Activated T-cell treated with anti-CD3 and anti-CD28 coated beads, Interleukin-2, amount 50 U/mL, for 72 hours (primary cell): ENCODE measurements around the gene HINFP. TPM values are rescaled to one million over a fixed set of nuclear protein-coding genes. Genes with fewer than 3 reads are reported as not detected.
A peak's percentile ranks its signal among the peaks of the same experiment; 100 is the strongest.
"Not testable (repeated sequence)": the region's sequence is repeated elsewhere in the genome, so short reads cannot be mapped to it uniquely, and the experiment has no call there.

ENCODE experiments used
- ATAC-seq, 2 donors: fragments of 150-1000 bp; cut with Tn5 transposase; replicated peaks in 1 of 2; 2 replicates each; pipeline ENCODE4 v1.10.0; 2021; ENCODE audit warnings: moderate library complexity in 2 of 2, mild to moderate bottlenecking in 1 of 2
- DNase-seq, 2 donors: peaks; one replicate each; pipeline ENCODE4 v3.0.0; 2021 to 2022; ENCODE audit warnings: mixed read lengths in 1 of 2
- H3K27ac Mint-ChIP-seq: one replicate; pipeline ENCODE4 v1.8.0; 2022; ENCODE audit warnings: mild to moderate bottlenecking, moderate library complexity, mixed read lengths
- H3K27me3 Mint-ChIP-seq: one replicate; pipeline ENCODE4 v1.8.0; 2022; ENCODE audit warnings: low read depth, mixed read lengths
- H3K36me3 Mint-ChIP-seq, 2 donors: one replicate each; pipeline ENCODE4 v1.8.0; 2022; ENCODE audit warnings: mixed read lengths in 2 of 2, mild to moderate bottlenecking in 1 of 2; ENCODE audit not compliant: insufficient read depth in 2 of 2
- H3K4me1 Mint-ChIP-seq: one replicate; pipeline ENCODE4 v1.8.0; 2022; ENCODE audit warnings: low read depth, mixed read lengths
- H3K4me3 Mint-ChIP-seq, 2 donors: one replicate each; pipeline ENCODE4 v1.8.0; 2022; ENCODE audit warnings: mild to moderate bottlenecking in 2 of 2, mixed read lengths in 2 of 2, moderate library complexity in 2 of 2
- H3K9me3 Mint-ChIP-seq, 2 donors: one replicate each; pipeline ENCODE4 v1.8.0; 2022; ENCODE audit warnings: mixed read lengths in 2 of 2
- total RNA-seq, 2 donors: library from RNA; stranded (reverse); gene quantifications; one replicate each; pipeline ENCODE4 v1.2.3, GENCODE V29; 2022

HINFP gene
- total RNA-seq, 2 donors from 2014 or later: 31.9 to 34.1 TPM

DNA sequence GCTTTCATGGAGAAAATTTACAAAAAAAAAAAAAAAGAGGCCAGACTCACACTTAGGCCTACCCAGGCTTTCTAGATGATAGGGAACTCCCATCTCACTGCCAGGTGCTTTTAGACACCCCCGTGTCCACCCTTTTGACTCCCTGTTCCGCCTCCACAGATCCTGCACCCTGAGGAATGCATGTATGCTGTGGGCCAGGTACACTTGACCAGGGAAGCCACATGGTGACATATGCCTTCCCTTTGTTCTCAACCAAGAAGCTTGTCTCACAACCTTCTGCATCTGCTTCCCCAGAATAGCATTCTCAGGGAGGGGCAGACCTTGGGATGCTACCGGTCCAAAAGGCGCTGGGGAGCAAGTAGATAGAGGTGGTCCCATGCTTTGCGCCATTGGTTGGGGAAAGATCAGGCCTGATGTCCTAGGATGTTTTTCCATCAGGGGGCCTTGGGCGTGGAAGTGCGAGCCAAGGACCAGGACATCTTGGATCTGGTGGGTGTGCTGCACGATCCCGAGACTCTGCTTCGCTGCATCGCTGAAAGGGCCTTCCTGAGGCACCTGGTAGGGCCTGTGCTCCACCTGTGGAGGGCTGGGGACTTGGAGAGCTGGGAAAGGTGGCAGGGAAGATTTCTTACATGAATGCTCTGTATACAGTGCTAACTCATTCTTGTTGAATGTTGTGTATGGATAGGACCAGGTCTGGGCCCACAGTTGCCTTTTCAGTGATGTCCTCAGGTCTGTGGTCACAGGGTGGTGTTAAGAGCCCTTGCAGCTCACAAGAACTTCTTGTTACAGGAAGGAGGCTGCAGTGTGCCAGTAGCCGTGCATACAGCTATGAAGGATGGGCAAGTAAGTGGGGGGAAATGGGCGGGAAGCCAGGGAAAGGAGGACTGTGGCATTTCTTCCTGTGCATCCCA lies 29.2 kb upstream of the HINFP start:
- Mint-ChIP-seq H3K27me3 (no peaks in the 10 kb centered on the region), H3K9me3 (no peaks in the 10 kb centered on the region), H3K4me1 (peaks cover 45% of the 10 kb centered on the region), H3K36me3 (peaks cover 17 to 22% of the 10 kb centered on the region in 2 donors), H3K4me3 (peak overlapping the region; percentile 95 to 96), H3K27ac (peak overlapping the region; percentile 67)
- DNase-seq: peak; percentile 18 to 34
- ATAC-seq: peak in 1 of 2 donors; percentile 2

DNA sequence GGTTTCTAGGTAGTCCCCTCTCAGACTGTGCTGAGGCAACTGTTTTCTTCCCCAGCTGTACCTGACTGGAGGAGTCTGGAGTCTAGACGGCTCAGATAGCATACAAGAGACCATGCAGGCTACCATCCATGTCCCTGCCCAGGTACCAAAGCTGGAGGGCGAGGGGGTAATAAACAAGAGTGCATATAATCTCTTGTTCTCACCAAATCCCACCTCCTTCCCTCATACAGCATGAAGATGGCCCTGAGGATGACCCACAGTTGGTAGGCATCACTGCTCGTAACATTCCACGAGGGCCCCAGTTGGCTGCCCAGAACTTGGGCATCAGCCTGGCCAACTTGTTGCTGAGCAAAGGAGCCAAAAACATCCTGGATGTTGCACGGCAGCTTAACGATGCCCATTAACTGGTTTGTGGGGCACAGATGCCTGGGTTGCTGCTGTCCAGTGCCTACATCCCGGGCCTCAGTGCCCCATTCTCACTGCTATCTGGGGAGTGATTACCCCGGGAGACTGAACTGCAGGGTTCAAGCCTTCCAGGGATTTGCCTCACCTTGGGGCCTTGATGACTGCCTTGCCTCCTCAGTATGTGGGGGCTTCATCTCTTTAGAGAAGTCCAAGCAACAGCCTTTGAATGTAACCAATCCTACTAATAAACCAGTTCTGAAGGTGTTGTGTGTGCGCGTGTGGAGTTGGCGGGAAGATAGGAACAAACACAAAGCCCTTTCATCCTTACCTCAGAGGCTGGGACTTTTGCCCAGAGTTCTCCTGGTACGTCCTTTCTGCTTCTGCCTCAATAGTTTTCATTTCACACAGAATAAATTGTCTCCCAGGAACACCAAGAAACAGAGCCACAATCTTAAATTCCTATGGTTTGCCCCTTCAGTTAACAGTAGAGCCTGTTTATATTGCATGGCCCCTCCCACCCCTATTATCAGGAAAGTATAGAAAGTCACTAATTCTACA lies 28.2 kb upstream of the HINFP start:
- peak overlapping the region; percentile 97 for H3K27ac Mint-ChIP-seq
- no peaks in the 10 kb centered on the region for H3K9me3 Mint-ChIP-seq
- DNase-seq (peak in 1 of 2 donors; percentile 21), ATAC-seq (no peak)
- no peaks in the 10 kb centered on the region for H3K27me3 Mint-ChIP-seq
- peak overlapping the region; percentile 95 to 96 for H3K4me3 Mint-ChIP-seq
- H3K4me1 Mint-ChIP-seq: peaks cover 35% of the 10 kb centered on the region
- peaks cover 19 to 22% of the 10 kb centered on the region in 2 donors for H3K36me3 Mint-ChIP-seq

DNA sequence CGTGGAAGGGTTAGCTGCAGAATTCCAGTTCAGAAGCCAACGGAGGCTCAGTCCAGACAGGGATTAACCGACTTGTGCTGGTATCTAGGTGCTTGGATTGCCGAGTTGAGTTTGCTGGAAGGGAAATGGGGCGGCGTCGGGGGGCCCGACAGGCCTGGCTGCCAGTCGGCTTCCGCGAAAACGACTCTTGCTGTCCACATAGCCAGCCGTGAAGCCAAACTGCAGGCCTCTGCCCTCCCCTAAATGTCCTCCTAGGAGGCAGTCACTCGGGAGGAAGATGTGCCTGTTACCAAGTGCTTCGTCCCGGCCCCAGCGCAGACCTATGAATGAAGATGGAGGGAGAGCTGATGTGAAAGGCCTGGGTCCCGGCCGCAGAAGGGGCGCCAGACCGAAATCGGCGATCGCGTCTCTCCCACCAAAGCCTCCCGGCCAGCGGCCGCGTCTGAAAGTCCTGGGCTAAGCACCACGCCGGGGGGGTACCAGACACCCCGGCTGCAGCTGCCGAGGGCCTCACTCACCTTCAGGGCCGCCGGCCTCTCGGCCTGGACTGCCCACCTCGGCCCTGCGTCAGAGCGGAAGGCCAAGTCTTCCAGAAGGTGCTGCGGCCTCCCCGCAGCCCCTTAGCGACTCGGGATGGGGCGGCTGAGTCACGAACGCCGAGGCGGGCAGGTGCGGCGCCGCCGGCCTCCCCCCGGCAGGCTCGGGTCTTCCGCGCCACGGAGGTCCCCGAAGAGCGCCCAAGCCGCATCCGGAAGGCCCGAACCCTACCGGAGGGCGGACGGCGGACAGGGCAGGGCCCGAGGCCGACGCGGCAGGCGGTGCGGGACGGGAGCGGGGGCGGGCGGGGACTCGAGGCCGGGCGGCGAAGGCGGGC lies 27.2 kb upstream of the HINFP start:
- H3K27me3 Mint-ChIP-seq: no peaks in the 10 kb centered on the region
- H3K36me3 Mint-ChIP-seq: peaks cover 24 to 28% of the 10 kb centered on the region in 2 donors
- ATAC-seq: peak; percentile 2 to 14
- no peaks in the 10 kb centered on the region for H3K9me3 Mint-ChIP-seq
- H3K4me3 Mint-ChIP-seq: peak overlapping the region; percentile 96 to 97
- peak overlapping the region; percentile 97 for H3K27ac Mint-ChIP-seq
- DNase-seq: peak; percentile 53 to 72
- H3K4me1 Mint-ChIP-seq: peaks cover 41% of the 10 kb centered on the region

DNA sequence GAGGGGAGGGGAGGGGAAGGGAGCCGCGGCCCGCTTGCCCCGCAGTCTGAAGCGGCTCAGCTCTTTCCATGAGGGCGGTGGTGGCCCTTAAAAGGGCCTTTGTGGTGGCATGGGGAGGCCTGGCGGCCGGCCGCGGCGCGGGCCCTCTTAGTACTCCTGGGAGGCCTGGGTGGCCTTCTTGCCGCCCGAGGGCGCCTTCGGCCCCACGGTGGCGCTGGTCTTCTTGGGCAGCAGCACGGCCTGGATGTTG lies 26.6 kb upstream of the HINFP start:
- Mint-ChIP-seq H3K36me3 (peaks cover 24 to 28% of the 10 kb centered on the region in 2 donors), H3K4me1 (peaks cover 47% of the 10 kb centered on the region), H3K9me3 (no peaks in the 10 kb centered on the region), H3K4me3 (peak overlapping the region; percentile 96 to 97), H3K27ac (peak overlapping the region; percentile 97), H3K27me3 (no peaks in the 10 kb centered on the region)
- ATAC-seq: peak; percentile 27 to 29
- peak; percentile 61 to 77 for DNase-seq

DNA sequence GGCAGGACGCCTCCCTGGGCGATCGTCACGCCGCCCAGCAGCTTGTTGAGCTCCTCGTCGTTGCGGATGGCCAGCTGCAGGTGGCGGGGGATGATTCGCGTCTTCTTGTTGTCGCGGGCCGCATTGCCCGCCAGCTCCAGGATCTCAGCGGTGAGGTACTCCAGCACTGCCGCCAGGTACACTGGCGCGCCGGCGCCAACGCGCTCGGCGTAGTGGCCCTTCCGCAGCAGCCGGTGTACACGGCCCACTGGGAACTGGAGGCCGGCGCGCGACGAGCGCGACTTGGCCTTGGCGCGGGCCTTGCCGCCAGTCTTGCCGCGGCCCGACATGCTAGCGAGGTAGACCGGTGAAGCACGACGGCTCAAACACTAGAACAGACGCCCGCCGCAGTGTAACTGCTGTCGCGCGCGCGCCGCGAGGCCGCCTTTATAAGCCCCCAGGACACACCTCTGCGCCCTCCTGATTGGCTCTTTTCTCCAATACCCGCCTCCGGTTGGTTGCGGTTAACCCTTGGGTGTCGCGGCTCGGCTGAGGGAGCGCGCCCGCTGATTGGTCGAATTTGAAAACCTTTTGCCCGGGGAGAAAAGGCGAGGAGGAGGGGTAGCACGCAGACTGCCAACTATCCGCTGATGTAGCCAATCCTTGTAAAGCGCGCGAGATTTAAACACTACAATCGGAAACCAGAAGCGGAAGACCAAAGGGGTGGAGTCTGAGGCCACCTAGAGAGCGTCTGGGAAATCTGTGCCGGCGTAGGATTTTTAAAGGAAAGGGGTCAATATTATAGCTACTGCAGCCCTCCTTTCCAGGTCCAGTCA lies 26.1 kb upstream of the HINFP start:
- Mint-ChIP-seq H3K36me3 (peaks cover 25 to 30% of the 10 kb centered on the region in 2 donors), H3K27ac (peak overlapping the region; percentile 97), H3K27me3 (no peaks in the 10 kb centered on the region), H3K4me1 (peaks cover 52% of the 10 kb centered on the region), H3K4me3 (peak overlapping the region; percentile 96 to 97), H3K9me3 (no peaks in the 10 kb centered on the region)
- DNase-seq: peak; percentile 99 to 100
- peak; percentile 79 to 81 for ATAC-seq

DNA sequence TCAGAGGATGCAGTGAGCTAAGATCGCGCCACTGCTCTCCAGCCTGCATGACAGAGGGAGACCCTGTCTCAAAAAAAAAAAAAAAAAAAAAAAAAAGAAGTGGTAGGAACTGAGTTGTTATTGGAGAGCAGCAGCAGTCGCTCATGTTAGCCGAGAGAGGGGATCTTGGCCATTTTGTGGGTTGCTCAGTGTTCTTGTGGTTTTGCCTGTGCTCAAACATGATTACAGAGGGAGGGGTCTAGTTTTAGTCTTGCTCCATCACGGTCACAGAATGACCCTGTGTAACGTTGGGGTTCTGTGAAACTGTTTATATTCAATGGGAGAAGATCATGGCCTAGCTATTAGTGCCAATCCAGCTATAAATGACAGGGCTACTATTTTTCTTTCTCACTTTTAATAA lies 21.7 kb upstream of the HINFP start:
- DNase-seq (no peak), ATAC-seq (no peak)
- H3K27ac Mint-ChIP-seq: no peak overlapping the region
- peak overlapping the region; percentile 85 to 92 for H3K4me3 Mint-ChIP-seq
- no peaks in the 10 kb centered on the region for H3K9me3 Mint-ChIP-seq
- H3K4me1 Mint-ChIP-seq: peaks cover 60% of the 10 kb centered on the region
- H3K36me3 Mint-ChIP-seq: peaks cover 16 to 18% of the 10 kb centered on the region in 2 donors
- H3K27me3 Mint-ChIP-seq: no peaks in the 10 kb centered on the region

DNA sequence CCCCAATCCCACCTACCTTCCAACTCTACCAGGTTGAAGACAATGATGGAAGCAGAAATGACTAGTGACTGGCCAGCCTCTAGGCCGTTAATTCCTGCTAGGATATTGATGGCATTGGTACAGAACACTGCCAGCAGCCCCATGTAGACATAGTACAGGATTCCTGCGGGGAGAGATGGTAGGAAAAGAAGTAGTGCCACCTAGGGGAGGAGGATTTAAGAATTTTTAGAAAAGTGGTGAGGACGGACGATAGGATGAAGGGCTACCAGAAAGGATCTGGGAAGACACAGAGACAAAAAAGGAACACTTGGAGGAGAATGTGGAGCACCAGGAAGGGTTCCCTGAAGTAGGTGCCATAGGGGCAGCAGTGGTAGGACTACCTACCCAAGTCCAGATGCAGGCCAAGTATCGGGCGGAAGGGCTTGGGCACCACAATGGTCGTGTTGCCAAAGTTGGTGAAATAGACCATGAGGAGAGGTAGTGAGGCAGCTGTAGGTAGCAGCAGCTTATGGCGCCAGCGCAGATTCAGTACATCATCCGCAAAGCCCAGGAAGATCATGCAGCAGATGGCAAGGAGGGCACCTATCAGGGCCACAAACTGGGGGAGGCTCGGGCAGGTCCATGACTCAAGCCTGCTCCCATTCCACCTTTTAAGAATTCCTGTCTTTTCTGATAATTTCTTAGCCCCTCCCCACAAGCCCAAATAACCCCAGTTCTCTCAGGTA lies 21.0 kb upstream of the HINFP start:
- peak overlapping the region; percentile 85 to 92 for H3K4me3 Mint-ChIP-seq
- no peak for DNase-seq
- H3K36me3 Mint-ChIP-seq: peaks cover 11 to 16% of the 10 kb centered on the region in 2 donors
- peak overlapping the region; percentile 89 for H3K27ac Mint-ChIP-seq
- peaks cover 64% of the 10 kb centered on the region for H3K4me1 Mint-ChIP-seq
- H3K27me3 Mint-ChIP-seq: no peaks in the 10 kb centered on the region
- no peaks in the 10 kb centered on the region for H3K9me3 Mint-ChIP-seq
- no peak for ATAC-seq

DNA sequence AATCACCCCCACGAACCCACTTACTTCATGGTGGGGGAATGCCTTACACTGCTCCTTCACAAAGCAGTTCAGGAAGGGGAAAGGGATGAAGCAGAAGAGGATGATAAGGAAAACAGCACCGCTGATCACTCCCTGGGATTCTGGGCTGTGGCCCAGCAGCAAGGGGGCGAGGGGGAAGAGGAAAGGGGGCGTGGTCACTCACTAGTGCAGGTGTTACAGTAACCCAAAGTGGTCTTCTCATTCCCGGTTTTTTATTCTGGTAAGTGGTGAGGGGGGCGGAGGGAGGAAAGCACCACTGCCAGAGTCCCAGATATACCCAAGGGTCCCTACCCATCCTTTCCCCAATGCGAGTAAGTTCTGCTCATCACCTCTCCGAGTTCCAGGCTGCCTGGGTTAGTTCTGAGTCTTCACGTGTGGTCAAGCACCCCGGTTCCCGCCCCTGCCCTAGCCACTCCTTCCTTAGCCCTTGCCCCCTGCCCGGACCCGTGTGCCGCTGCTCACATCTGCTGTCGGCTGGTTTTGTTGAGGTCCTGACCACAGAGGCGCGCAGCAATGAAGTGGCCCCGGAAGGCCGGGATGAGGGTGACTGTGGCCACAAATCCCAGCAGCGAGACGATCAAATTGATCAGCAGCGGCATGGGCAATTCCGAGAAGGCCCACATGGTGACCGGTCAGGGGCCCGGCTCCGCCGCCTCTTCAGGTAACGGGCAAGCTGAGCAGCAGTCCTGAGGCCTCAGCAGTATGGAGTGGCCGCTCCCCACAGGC lies 20.2 kb upstream of the HINFP start:
- Mint-ChIP-seq H3K4me3 (peak overlapping the region; percentile 85 to 92), H3K9me3 (no peaks in the 10 kb centered on the region), H3K27me3 (no peaks in the 10 kb centered on the region), H3K27ac (peak overlapping the region; percentile 95), H3K4me1 (peaks cover 58% of the 10 kb centered on the region), H3K36me3 (peaks cover 11 to 16% of the 10 kb centered on the region in 2 donors)
- ATAC-seq: peak; percentile 50 to 59
- peak; percentile 59 to 61 for DNase-seq

DNA sequence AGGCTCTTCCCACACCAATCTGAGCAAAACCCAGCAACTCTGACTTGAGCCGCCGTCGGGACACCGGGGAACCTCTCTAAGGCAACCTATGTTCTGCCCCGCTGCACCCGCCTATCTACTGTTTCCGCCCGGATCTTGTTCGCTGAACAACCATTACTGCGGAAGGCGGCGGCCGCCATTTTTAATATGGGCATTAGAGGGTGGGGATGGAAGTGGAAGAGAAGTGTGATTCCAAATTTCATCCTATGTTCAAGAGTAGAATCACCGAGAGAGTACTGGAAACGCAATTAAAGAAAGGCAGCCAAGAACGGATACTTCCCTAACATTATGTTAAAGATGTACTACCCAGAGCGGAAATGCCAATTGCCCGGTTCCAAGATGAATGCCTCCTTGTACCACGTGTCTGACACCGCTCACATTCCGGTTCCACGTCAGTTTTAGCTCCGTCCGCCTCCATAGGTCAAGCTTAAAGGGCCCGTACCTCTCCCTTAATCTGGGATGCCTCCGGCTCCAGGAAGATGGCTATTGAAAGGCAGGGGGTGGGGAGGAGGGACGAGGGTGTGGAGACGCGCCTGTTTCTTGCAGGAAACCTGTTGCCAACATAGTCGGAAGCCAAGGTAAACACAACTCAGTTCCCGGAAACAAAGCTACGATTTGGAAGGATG lies 19.5 kb upstream of the HINFP start, which contains the start of gene DPAGT1:
TSS of gene DPAGT1 (minus strand) at position 95 of the 665 bp plus-strand sequence. CDS start 198 bp downstream, outside the sequence.
- Mint-ChIP-seq H3K4me1 (peaks cover 60% of the 10 kb centered on the region), H3K27ac (peak within 1 kb of the TSS; percentile 95), H3K9me3 (no peaks in the 10 kb centered on the region), H3K27me3 (no peaks in the 10 kb centered on the region), H3K36me3 (peaks cover 11% of the 10 kb centered on the region in 2 donors), H3K4me3 (peak within 1 kb of the TSS; percentile 85 to 92)
- DNase-seq (peak; percentile 87 to 90), ATAC-seq (peak; percentile 85 to 88)

DNA sequence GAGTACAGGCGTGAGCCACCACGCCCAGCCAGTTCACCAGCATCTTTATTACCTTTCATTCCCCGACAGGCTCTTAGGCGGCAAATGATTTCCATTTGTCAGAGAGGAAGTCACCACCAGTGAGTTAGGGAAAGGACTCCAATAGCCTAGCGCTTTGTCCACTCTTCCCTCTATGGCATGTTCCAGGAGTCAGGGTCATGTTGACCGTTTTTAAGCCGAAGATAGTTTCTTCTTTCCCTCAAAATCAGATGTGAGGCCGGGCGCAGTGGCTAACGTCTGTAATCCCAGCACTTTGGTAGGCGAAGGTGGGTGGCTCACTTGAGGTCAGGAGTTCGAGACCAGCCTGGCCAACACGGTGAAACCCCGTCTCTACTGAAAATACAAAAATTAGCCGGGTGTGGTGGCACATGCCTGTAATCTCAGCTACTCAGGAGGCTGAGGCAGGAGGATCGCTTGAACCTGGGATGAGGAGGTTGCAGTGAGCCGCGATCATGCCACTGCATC lies 18.2 kb upstream of the HINFP start:
- H3K9me3 Mint-ChIP-seq, H3K36me3 Mint-ChIP-seq, H3K27ac Mint-ChIP-seq, DNase-seq, H3K27me3 Mint-ChIP-seq, ATAC-seq: not testable (repeated sequence)
- Mint-ChIP-seq H3K4me1 (peaks cover 62% of the 10 kb centered on the region), H3K4me3 (peak overlapping the region; percentile 85 to 92)
